PC-9 (cell line): ENCODE measurements around the gene PCSK9. TPM values are rescaled to one million over a fixed set of nuclear protein-coding genes. Genes with fewer than 3 reads are reported as not detected.
"Not testable (repeated sequence)": the region's sequence is repeated elsewhere in the genome, so short reads cannot be mapped to it uniquely, and the experiment has no call there.

Experiments
- BruUV-seq: library from RNA; stranded (reverse); fragments of 400-500 nt; replicated peaks from 2 replicates; lab custom pipeline; 2021; lab: Mats Ljungman, UMichigan
- CTCF ChIA-PET: fragments of 300-600 bp; sonication (Branson Sonifier 250); formaldehyde crosslinking; loops from one replicate; lab custom pipeline; 2022; ENCODE audit warnings: antibody characterized with exemption; lab: Charles Lee
- POLR2A ChIA-PET: fragments of 300-600 bp; sonication (Branson Sonifier 250); formaldehyde crosslinking; loops from one replicate; lab custom pipeline; 2022; ENCODE audit warnings: antibody characterized with exemption; ENCODE audit not compliant: unreplicated experiment; lab: Charles Lee
- DNase-seq, 2 experiments: peaks; one replicate each; pipeline versions ENCODE4 v3.0.0 to v3.0.0-alpha.2; 2015 to 2022; ENCODE audit warnings: mixed read lengths in 1 of 2
- H2AFZ ChIP-seq: fragments of 200-600 bp; sonication (generic); 2 replicates; pipeline ENCODE4 v1.8.1; 2017; ENCODE audit warnings: antibody characterized with exemption
- H3F3A ChIP-seq: fragments of 200-600 bp; sonication (generic); 2 replicates; pipeline ENCODE4 v1.8.1; 2017; ENCODE audit warnings: antibody characterized with exemption, mild to moderate bottlenecking, low read depth; ENCODE audit not compliant: insufficient read depth
- H3K27ac ChIP-seq: fragments of 200-600 bp; sonication (generic); 2 replicates; pipeline ENCODE4 v1.6.1; 2016; ENCODE audit warnings: mixed run types
- H3K27me3 ChIP-seq: fragments of 200-600 bp; sonication (generic); 2 replicates; pipeline ENCODE4 v1.6.1; 2016; ENCODE audit warnings: low read depth, mixed run types; ENCODE audit not compliant: insufficient read depth
- H3K36me3 ChIP-seq: fragments of 200-600 bp; sonication (generic); 2 replicates; pipeline ENCODE4 v1.6.1; 2016; ENCODE audit warnings: low read depth, mixed run types
- H3K4me1 ChIP-seq: fragments of 200-600 bp; sonication (generic); replicated peaks from 2 replicates; pipeline ENCODE4 v1.6.1; 2016; ENCODE audit warnings: mixed run types; ENCODE audit not compliant: insufficient read depth
- H3K4me2 ChIP-seq: fragments of 200-600 bp; sonication (generic); 2 replicates; pipeline ENCODE4 v1.6.1; 2017; ENCODE audit warnings: mixed run types
- H3K4me3 ChIP-seq: fragments of 200-600 bp; sonication (generic); 2 replicates; pipeline ENCODE4 v1.6.1; 2016; ENCODE audit warnings: mixed run types
- H3K79me2 ChIP-seq: fragments of 200-600 bp; sonication (generic); 2 replicates; pipeline ENCODE4 v1.6.1; 2017; ENCODE audit warnings: low read depth, mixed run types
- H3K9me2 ChIP-seq: fragments of 200-600 bp; sonication (generic); 2 replicates; pipeline ENCODE4 v1.8.1; 2017; ENCODE audit warnings: mild to moderate bottlenecking; ENCODE audit not compliant: insufficient read depth
- H3K9me3 ChIP-seq: fragments of 200-600 bp; sonication (generic); 2 replicates; pipeline ENCODE4 v1.8.1; 2016; ENCODE audit warnings: low read depth; ENCODE audit not compliant: insufficient read depth
- H4K20me1 ChIP-seq: fragments of 200-600 bp; sonication (generic); 2 replicates; pipeline ENCODE4 v1.8.1; 2017; ENCODE audit not compliant: insufficient read depth
- CTCF ChIP-seq: fragments of 200-600 bp; sonication (generic); conservative IDR thresholded peaks from 2 replicates; pipeline ENCODE4 v1.6.1; 2017; ENCODE audit warnings: mixed run types, antibody characterized with exemption, mild to moderate bottlenecking, moderate library complexity
- EZH2 ChIP-seq: fragments of 200-600 bp; sonication (generic); IDR thresholded peaks from 2 replicates; pipeline ENCODE4 v1.8.0; 2017; ENCODE audit warnings: antibody characterized with exemption, low read depth
- intact Hi-C: fragments of 100-400 bp; cut with micrococcal nuclease; formaldehyde crosslinking; loops from one replicate; pipeline ENCODE4 v1.10.0; 2022; ENCODE audit not compliant: unreplicated experiment
- total RNA-seq: library from RNA; stranded (reverse); gene quantifications from 2 replicates; pipeline ENCODE4 v1.2.3, GENCODE V29; 2021

Gene PCSK9
- total RNA-seq, 1 experiment from 2014 or later, result 133 TPM

GRCh38 chr1:55015731-55016620 lies 23.4 kb upstream of the PCSK9 start:
- TF ChIP-seq EZH2, result no peak
- TF ChIP-seq CTCF, result no peak
- Histone ChIP-seq H3K27me3 (peaks cover 13% of the 10 kb centered on the region; the same call in 1 of the 2 replicates), H3K4me3 (no peak overlapping the region), H3K4me1 (no peaks in the 10 kb centered on the region), H2AFZ (no peak overlapping the region), H3K27ac (no peak overlapping the region), H4K20me1 (no peaks in the 10 kb centered on the region), H3K4me2 (no peak overlapping the region), H3F3A (no peaks in the 10 kb centered on the region), H3K9me3 (no peaks in the 10 kb centered on the region), H3K9me2 (no peaks in the 10 kb centered on the region), H3K36me3 (no peaks in the 10 kb centered on the region), H3K79me2 (no peaks in the 10 kb centered on the region)
- POLR2A ChIA-PET, result no interaction called here
- no TSS peak for BruUV-seq
- no peak for DNase-seq
- intact Hi-C loops, result no loop called here
- CTCF ChIA-PET, result interaction anchor here (0.6 to 1.0 kb wide), 2 partner anchors 55 to 349 kb away, joined by 4 read pairs; no protein-coding TSS in a partner anchor

GRCh38 chr1:55018395-55018794 lies 21.0 kb upstream of the PCSK9 start:
- H3K9me2 ChIP-seq, result no peaks in the 10 kb centered on the region
- no peak for DNase-seq
- no peaks in the 10 kb centered on the region for H3K79me2 ChIP-seq
- no peaks in the 10 kb centered on the region for H3K36me3 ChIP-seq
- ChIA-PET POLR2A (no interaction called here), CTCF (no interaction called here)
- BruUV-seq, result no TSS peak
- intact Hi-C loops, result no loop called here
- H4K20me1 ChIP-seq, result no peaks in the 10 kb centered on the region
- no peaks in the 10 kb centered on the region for H3F3A ChIP-seq
- H3K9me3 ChIP-seq, result no peaks in the 10 kb centered on the region
- no peak overlapping the region for H2AFZ ChIP-seq
- no peak for TF ChIP-seq CTCF
- TF ChIP-seq EZH2, result no peak
- H3K27ac ChIP-seq, result no peak overlapping the region
- peaks cover 13% of the 10 kb centered on the region; the same call in 1 of the 2 replicates for H3K27me3 ChIP-seq
- no peaks in the 10 kb centered on the region for H3K4me1 ChIP-seq
- H3K4me2 ChIP-seq, result no peak overlapping the region
- no peak overlapping the region for H3K4me3 ChIP-seq

GRCh38 chr1:55021942-55022546 lies 17.3 kb upstream of the PCSK9 start:
- Histone ChIP-seq H3K27me3 (no peaks in the 10 kb centered on the region), H3K9me3 (no peaks in the 10 kb centered on the region), H3K4me3 (no peak overlapping the region), H3K36me3 (no peaks in the 10 kb centered on the region), H3K4me2 (no peak overlapping the region), H3F3A (no peaks in the 10 kb centered on the region), H4K20me1 (no peaks in the 10 kb centered on the region), H3K27ac (no peak overlapping the region), H3K4me1 (no peaks in the 10 kb centered on the region), H3K79me2 (no peaks in the 10 kb centered on the region), H3K9me2 (no peaks in the 10 kb centered on the region), H2AFZ (peak overlapping the region; percentile 66; the same call in 1 of the 2 replicates)
- ChIA-PET CTCF (interaction anchor here (0.5 to 2.4 kb wide), 21 partner anchors 10 to 900 kb away, joined by 3 to 31 read pairs (median 3); partner anchors contain the start of gene BSND), POLR2A (interaction anchor here (0.5 kb wide), 2 partner anchors 71 to 390 kb away, joined by 4 read pairs; no protein-coding TSS in a partner anchor)
- intact Hi-C loops, result loop anchor here (1.0 to 10.0 kb wide), 6 partner anchors 25 to 533 kb away; partner anchors contain the start of gene TTC22
- TF ChIP-seq EZH2 (no peak), CTCF (peak; percentile 93)
- DNase-seq, result peak; percentile 82 to 92
- no TSS peak for BruUV-seq

- H3K9me3 ChIP-seq, BruUV-seq, H3K4me2 ChIP-seq, H3K79me2 ChIP-seq, H4K20me1 ChIP-seq, POLR2A ChIA-PET, DNase-seq, CTCF ChIA-PET, H3K4me3 ChIP-seq, H3K27ac ChIP-seq, H3K9me2 ChIP-seq, H2AFZ ChIP-seq, H3K27me3 ChIP-seq, H3K4me1 ChIP-seq, H3F3A ChIP-seq, H3K36me3 ChIP-seq: not testable (repeated sequence)
- intact Hi-C loops, result loop anchor here (10.0 kb wide), 1 partner anchor 219 kb away; the partner anchor contains the start of gene TTC22
Measured at GRCh38 chr1:55024163-55024562, 15.2 kb upstream of the PCSK9 start.
